ENCODE data around the gene AMN. TPM values are rescaled to one million over a fixed set of nuclear protein-coding genes. Genes with fewer than 3 reads are reported as not detected.
A peak's percentile ranks its signal among the peaks of the same experiment; 100 is the strongest.

Gene AMN
- total RNA-seq, 6 donors from 2014 or later, result 14.9 to 56.6 (median 31.6) TPM

- Histone ChIP-seq H3K36me3 (peaks cover 0 to 26% (median 16%) of the 10 kb centered on the region in 4 donors), H3K4me1 (peaks cover 28 to 44% (median 29%) of the 10 kb centered on the region in 4 donors), H3K4me3 (peak overlapping the region in 2 of 4 donors; percentile 55 to 56), H3K27ac (no peak overlapping the region), H3K9me3 (no peaks in the 10 kb centered on the region), H3K27me3 (peaks cover 2 to 30% (median 26%) of the 10 kb centered on the region in 4 donors)
- TF ChIP-seq POLR2A (IDR thresholded peaks at IDR 0.05), result no peak
- no peak for TF ChIP-seq POLR2AphosphoS5 (IDR thresholded peaks at IDR 0.05)
- no peak for TF ChIP-seq EP300 (IDR thresholded peaks at IDR 0.05)
- TF ChIP-seq, protein P1, sequence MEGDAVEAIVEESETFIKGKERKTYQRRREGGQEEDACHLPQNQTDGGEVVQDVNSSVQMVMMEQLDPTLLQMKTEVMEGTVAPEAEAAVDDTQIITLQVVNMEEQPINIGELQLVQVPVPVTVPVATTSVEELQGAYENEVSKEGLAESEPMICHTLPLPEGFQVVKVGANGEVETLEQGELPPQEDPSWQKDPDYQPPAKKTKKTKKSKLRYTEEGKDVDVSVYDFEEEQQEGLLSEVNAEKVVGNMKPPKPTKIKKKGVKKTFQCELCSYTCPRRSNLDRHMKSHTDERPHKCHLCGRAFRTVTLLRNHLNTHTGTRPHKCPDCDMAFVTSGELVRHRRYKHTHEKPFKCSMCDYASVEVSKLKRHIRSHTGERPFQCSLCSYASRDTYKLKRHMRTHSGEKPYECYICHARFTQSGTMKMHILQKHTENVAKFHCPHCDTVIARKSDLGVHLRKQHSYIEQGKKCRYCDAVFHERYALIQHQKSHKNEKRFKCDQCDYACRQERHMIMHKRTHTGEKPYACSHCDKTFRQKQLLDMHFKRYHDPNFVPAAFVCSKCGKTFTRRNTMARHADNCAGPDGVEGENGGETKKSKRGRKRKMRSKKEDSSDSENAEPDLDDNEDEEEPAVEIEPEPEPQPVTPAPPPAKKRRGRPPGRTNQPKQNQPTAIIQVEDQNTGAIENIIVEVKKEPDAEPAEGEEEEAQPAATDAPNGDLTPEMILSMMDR (IDR thresholded peaks at IDR 0.05), result no peak
- WGBS, 2 donors, result 76 to 81% methylated on average over 23 to 34 of the region's 34 CpGs
- peak in 1 of 2 donors; percentile 84 for DNase-seq
- no peak for ATAC-seq (ENCODE audit: low FRiP score in 2 of 2)
These were observed 8.5 kb downstream of the AMN start for GRCh38 chr14:102930753-102931579.

GRCh38 chr14:102931580-102932285, 9.3 kb downstream of the AMN start:
- TF ChIP-seq, protein P1 (IDR thresholded peaks at IDR 0.05), result no peak
- no peak for TF ChIP-seq POLR2A (IDR thresholded peaks at IDR 0.05)
- TF ChIP-seq POLR2AphosphoS5 (IDR thresholded peaks at IDR 0.05), result no peak
- no peak for TF ChIP-seq EP300 (IDR thresholded peaks at IDR 0.05)
- 92 to 100% methylated on average over 4 to 12 of the region's 12 CpGs for WGBS, 2 donors
- no peak for ATAC-seq (ENCODE audit: low FRiP score in 2 of 2)

GRCh38 chr14:102932484-102933248, 10.2 kb downstream of the AMN start:
- Histone ChIP-seq H3K36me3 (peaks cover 3 to 41% (median 23%) of the 10 kb centered on the region in 4 donors), H3K27me3 (peaks cover 2 to 30% (median 26%) of the 10 kb centered on the region in 4 donors), H3K9me3 (no peaks in the 10 kb centered on the region), H3K27ac (no peak overlapping the region), H3K4me1 (peaks cover 28 to 35% (median 29%) of the 10 kb centered on the region in 4 donors), H3K4me3 (no peak overlapping the region)
- TF ChIP-seq EP300 (IDR thresholded peaks at IDR 0.05) (no peak), POLR2AphosphoS5 (IDR thresholded peaks at IDR 0.05) (no peak), POLR2A (IDR thresholded peaks at IDR 0.05) (no peak)
- TF ChIP-seq, protein P1 (IDR thresholded peaks at IDR 0.05), result no peak
- WGBS, 2 donors, result 88 to 92% methylated on average over 14 to 17 of the region's 26 CpGs
- ATAC-seq (ENCODE audit: low FRiP score in 2 of 2) (no peak), DNase-seq (peak in 1 of 2 donors; percentile 52)

More at GRCh38 chr14:102931580-102932285, 9.3 kb downstream of the AMN start:
- Histone ChIP-seq H3K4me1 (peaks cover 28 to 43% (median 29%) of the 10 kb centered on the region in 4 donors), H3K27ac (no peak overlapping the region), H3K9me3 (no peaks in the 10 kb centered on the region), H3K27me3 (peaks cover 2 to 30% (median 26%) of the 10 kb centered on the region in 4 donors), H3K36me3 (peaks cover 0 to 32% (median 16%) of the 10 kb centered on the region in 4 donors), H3K4me3 (no peak overlapping the region)
- peak in 1 of 2 donors; percentile 61 for DNase-seq

DNA sequence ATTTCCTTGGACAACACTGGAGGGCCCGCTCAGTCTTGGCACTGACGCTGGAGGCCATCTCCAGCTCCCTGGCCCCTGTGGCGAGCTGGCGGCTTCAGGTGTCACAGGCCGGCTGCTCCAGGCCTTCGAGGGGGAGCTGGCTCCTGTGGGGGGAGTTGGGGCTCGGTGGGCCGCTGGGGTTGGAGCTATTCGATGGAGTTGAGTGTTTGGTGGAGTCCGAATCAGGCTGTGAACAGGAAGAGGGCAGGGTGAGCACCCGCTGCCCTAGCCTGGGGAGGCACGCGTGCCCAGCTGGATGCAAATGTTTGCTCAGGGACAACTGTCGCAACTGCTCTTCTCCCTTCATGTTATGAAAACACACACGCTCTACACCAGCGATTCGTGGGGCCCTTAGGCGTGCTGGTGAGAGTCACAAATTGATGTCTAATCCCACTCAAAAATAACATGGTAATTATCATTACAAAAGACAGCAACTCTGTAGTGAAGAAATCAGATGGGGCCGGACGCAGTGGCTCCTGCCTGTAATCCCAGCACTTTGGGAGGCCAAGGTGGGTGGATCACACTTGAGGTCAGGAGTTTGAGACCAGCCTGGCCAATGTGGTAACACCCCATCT, 11.3 kb downstream of the AMN start:
- 93% methylated on average over 16 to 20 of the region's 20 CpGs for WGBS, 2 donors
- peaks cover 6 to 50% (median 32%) of the 10 kb centered on the region in 4 donors for H3K36me3 ChIP-seq

More for the DNA sequence above, 11.3 kb downstream of the AMN start:
- no peak overlapping the region for H3K27ac ChIP-seq
- H3K27me3 ChIP-seq, result peaks cover 2 to 21% (median 20%) of the 10 kb centered on the region in 4 donors
- DNase-seq (peak in 1 of 2 donors; percentile 69), ATAC-seq (ENCODE audit: low FRiP score in 2 of 2) (no peak)
- no peak overlapping the region for H3K4me3 ChIP-seq
- no peaks in the 10 kb centered on the region for H3K9me3 ChIP-seq
- peaks cover 18 to 24% (median 19%) of the 10 kb centered on the region in 4 donors for H3K4me1 ChIP-seq
- no peak for TF ChIP-seq POLR2A (IDR thresholded peaks at IDR 0.05)
- TF ChIP-seq, protein P1 (IDR thresholded peaks at IDR 0.05), result no peak
- no peak for TF ChIP-seq POLR2AphosphoS5 (IDR thresholded peaks at IDR 0.05)
- no peak for TF ChIP-seq EP300 (IDR thresholded peaks at IDR 0.05)
